Measurements from ENCODE around the gene SLC29A1. TPM values are rescaled to one million over a fixed set of nuclear protein-coding genes. Genes with fewer than 3 reads are reported as not detected.
A peak's percentile ranks its signal among the peaks of the same experiment; 100 is the strongest.
"Not testable (repeated sequence)": the region's sequence is repeated elsewhere in the genome, so short reads cannot be mapped to it uniquely, and the experiment has no call there.

The SLC29A1 gene
- 139 and 144 TPM in 2 replicates for total RNA-seq

- H3K27me3 Mint-ChIP-seq: peaks cover 7% of the 10 kb centered on the region
- peaks cover 43% of the 10 kb centered on the region for H3K4me1 Mint-ChIP-seq
- intact Hi-C loops (cut with micrococcal nuclease): loop anchor here (1.0 to 5.0 kb wide), 5 partner anchors 23 to 114 kb away; partner anchors contain the start of genes MRPL14, SLC35B2 and TMEM63B
- peak within 1 kb of the TSS; percentile 90 for H3K27ac Mint-ChIP-seq
- no peaks in the 10 kb centered on the region for H3K9me3 Mint-ChIP-seq
- peak; percentile 94 for DNase-seq
- peak within 1 kb of the TSS; percentile 91 for H3K4me3 Mint-ChIP-seq
- H3K36me3 Mint-ChIP-seq (ENCODE audit: low read depth): peaks cover 3% of the 10 kb centered on the region
Measured at GRCh38 chr6:44223319-44224028, at the start of gene SLC29A1. Gene SLC29A1 (plus strand): TSS chr6:44223595. CDS start chr6:44227314, 3,719 bp downstream.

GRCh38 chr6:44176130-44176761, 47.1 kb upstream of the SLC29A1 start:
- no peaks in the 10 kb centered on the region for H3K9me3 Mint-ChIP-seq
- H3K36me3 Mint-ChIP-seq (ENCODE audit: low read depth): no peaks in the 10 kb centered on the region
- peaks cover 10% of the 10 kb centered on the region for H3K27me3 Mint-ChIP-seq
- no peak overlapping the region for H3K4me3 Mint-ChIP-seq
- no peak for DNase-seq
- no peak overlapping the region for H3K27ac Mint-ChIP-seq
- intact Hi-C loops (cut with micrococcal nuclease): no loop called here
- peaks cover 16% of the 10 kb centered on the region for H3K4me1 Mint-ChIP-seq

GRCh38 chr6:44176762-44177509, 46.5 kb upstream of the SLC29A1 start:
- no peaks in the 10 kb centered on the region for H3K36me3 Mint-ChIP-seq (ENCODE audit: low read depth)
- intact Hi-C loops (cut with micrococcal nuclease): no loop called here
- peaks cover 15% of the 10 kb centered on the region for H3K4me1 Mint-ChIP-seq
- peak overlapping the region; percentile 14 for H3K4me3 Mint-ChIP-seq
- DNase-seq: no peak
- no peaks in the 10 kb centered on the region for H3K9me3 Mint-ChIP-seq
- H3K27ac Mint-ChIP-seq: no peak overlapping the region
- H3K27me3 Mint-ChIP-seq: peaks cover 10% of the 10 kb centered on the region

- Mint-ChIP-seq H3K4me1 (peaks cover 8% of the 10 kb centered on the region), H3K27ac (no peak overlapping the region), H3K27me3 (peaks cover 8% of the 10 kb centered on the region), H3K36me3 (ENCODE audit: low read depth) (no peaks in the 10 kb centered on the region), H3K4me3 (no peak overlapping the region), H3K9me3 (no peaks in the 10 kb centered on the region)
- intact Hi-C loops (cut with micrococcal nuclease): no loop called here
- no peak for DNase-seq
Measured at GRCh38 chr6:44177691-44178423, 45.5 kb upstream of the SLC29A1 start.

GRCh38 chr6:44178424-44179071, 44.8 kb upstream of the SLC29A1 start:
- H3K27ac Mint-ChIP-seq: no peak overlapping the region
- H3K4me1 Mint-ChIP-seq: peaks cover 7% of the 10 kb centered on the region

GRCh38 chr6:44179072-44179536, 44.3 kb upstream of the SLC29A1 start:
- Mint-ChIP-seq H3K27me3 (peaks cover 5% of the 10 kb centered on the region), H3K9me3 (no peaks in the 10 kb centered on the region), H3K36me3 (ENCODE audit: low read depth) (no peaks in the 10 kb centered on the region), H3K4me1 (peaks cover 7% of the 10 kb centered on the region), H3K4me3 (no peak overlapping the region), H3K27ac (no peak overlapping the region)
- DNase-seq: no peak
- intact Hi-C loops (cut with micrococcal nuclease): no loop called here

More at GRCh38 chr6:44178424-44179071, 44.8 kb upstream of the SLC29A1 start:
- H3K9me3 Mint-ChIP-seq: no peaks in the 10 kb centered on the region
- no peak for DNase-seq
- no peaks in the 10 kb centered on the region for H3K36me3 Mint-ChIP-seq (ENCODE audit: low read depth)
- intact Hi-C loops (cut with micrococcal nuclease): no loop called here
- peaks cover 8% of the 10 kb centered on the region for H3K27me3 Mint-ChIP-seq
- no peak overlapping the region for H3K4me3 Mint-ChIP-seq

GRCh38 chr6:44179648-44180047, 43.7 kb upstream of the SLC29A1 start:
- H3K4me3 Mint-ChIP-seq: no peak overlapping the region
- H3K27ac Mint-ChIP-seq: no peak overlapping the region
- peaks cover 5% of the 10 kb centered on the region for H3K27me3 Mint-ChIP-seq
- DNase-seq: no peak
- H3K36me3 Mint-ChIP-seq (ENCODE audit: low read depth): no peaks in the 10 kb centered on the region
- H3K4me1 Mint-ChIP-seq: peaks cover 7% of the 10 kb centered on the region
- intact Hi-C loops (cut with micrococcal nuclease): no loop called here
- no peaks in the 10 kb centered on the region for H3K9me3 Mint-ChIP-seq

- Mint-ChIP-seq H3K4me3 (no peak overlapping the region), H3K4me1 (peaks cover 9% of the 10 kb centered on the region), H3K36me3 (ENCODE audit: low read depth) (no peaks in the 10 kb centered on the region), H3K27ac (no peak overlapping the region), H3K9me3 (no peaks in the 10 kb centered on the region), H3K27me3 (peaks cover 3% of the 10 kb centered on the region)
- no peak for DNase-seq
- intact Hi-C loops (cut with micrococcal nuclease): no loop called here
Measured at GRCh38 chr6:44180406-44180805, 43.0 kb upstream of the SLC29A1 start.

GRCh38 chr6:44180886-44181285, 42.5 kb upstream of the SLC29A1 start:
- H3K27me3 Mint-ChIP-seq: peaks cover 4% of the 10 kb centered on the region
- H3K27ac Mint-ChIP-seq: no peak overlapping the region
- peaks cover 12% of the 10 kb centered on the region for H3K4me1 Mint-ChIP-seq
- no peaks in the 10 kb centered on the region for H3K9me3 Mint-ChIP-seq
- no peak for DNase-seq
- H3K4me3 Mint-ChIP-seq: no peak overlapping the region
- H3K36me3 Mint-ChIP-seq (ENCODE audit: low read depth): no peaks in the 10 kb centered on the region
- intact Hi-C loops (cut with micrococcal nuclease): no loop called here

- peaks cover 11% of the 10 kb centered on the region for H3K4me1 Mint-ChIP-seq
- H3K27me3 Mint-ChIP-seq; H3K36me3 Mint-ChIP-seq (ENCODE audit: low read depth); intact Hi-C loops (cut with micrococcal nuclease); H3K9me3 Mint-ChIP-seq; DNase-seq; H3K4me3 Mint-ChIP-seq; H3K27ac Mint-ChIP-seq: not testable (repeated sequence)
Measured at GRCh38 chr6:44181784-44182183, 41.6 kb upstream of the SLC29A1 start.

GRCh38 chr6:44182911-44183390, 40.4 kb upstream of the SLC29A1 start:
- H3K9me3 Mint-ChIP-seq: no peaks in the 10 kb centered on the region
- no peak for DNase-seq
- no peak overlapping the region for H3K4me3 Mint-ChIP-seq
- peaks cover 9% of the 10 kb centered on the region for H3K4me1 Mint-ChIP-seq
- H3K36me3 Mint-ChIP-seq (ENCODE audit: low read depth): no peaks in the 10 kb centered on the region
- H3K27ac Mint-ChIP-seq: no peak overlapping the region
- H3K27me3 Mint-ChIP-seq: peaks cover 5% of the 10 kb centered on the region
- intact Hi-C loops (cut with micrococcal nuclease): no loop called here

GRCh38 chr6:44183783-44184182, 39.6 kb upstream of the SLC29A1 start:
- peaks cover 9% of the 10 kb centered on the region for H3K4me1 Mint-ChIP-seq
- H3K27ac Mint-ChIP-seq: no peak overlapping the region

GRCh38 chr6:44185356-44185755, 38.0 kb upstream of the SLC29A1 start:
- H3K9me3 Mint-ChIP-seq; H3K36me3 Mint-ChIP-seq (ENCODE audit: low read depth); H3K27me3 Mint-ChIP-seq; H3K4me3 Mint-ChIP-seq; DNase-seq; intact Hi-C loops (cut with micrococcal nuclease); H3K27ac Mint-ChIP-seq: not testable (repeated sequence)
- peaks cover 14% of the 10 kb centered on the region for H3K4me1 Mint-ChIP-seq

More at GRCh38 chr6:44183783-44184182, 39.6 kb upstream of the SLC29A1 start:
- Mint-ChIP-seq H3K27me3 (peaks cover 5% of the 10 kb centered on the region), H3K4me3 (no peak overlapping the region), H3K36me3 (ENCODE audit: low read depth) (no peaks in the 10 kb centered on the region), H3K9me3 (no peaks in the 10 kb centered on the region)
- intact Hi-C loops (cut with micrococcal nuclease): no loop called here
- no peak for DNase-seq
